HepG2 (cell line): ENCODE results near the gene TENM3. TPM values are rescaled to one million over a fixed set of nuclear protein-coding genes. Genes with fewer than 3 reads are reported as not detected.

ENCODE experiments used
- ATAC-seq: fragments of 200-7000 bp; cut with Tn5 transposase; 3 replicates; pipeline ENCODE4 v1.9.1; 2020; ENCODE audit warnings: mild to moderate bottlenecking, moderate library complexity
- BruUV-seq: library from RNA; stranded (reverse); fragments of 400-500 nt; replicated peaks from 2 replicates; lab custom pipeline; 2021; lab: Mats Ljungman, UMichigan
- CTCF ChIA-PET: fragments of 300-600 bp; formaldehyde crosslinking; extraction: SDS; loops from one replicate; lab custom pipeline; 2021; ENCODE audit warnings: low total read pairs, inconsistent platforms, low intra/inter-chr PET ratio; lab: Yijun Ruan, JAX
- POLR2A ChIA-PET: fragments of 350-600 bp; sonication (Branson Sonifier 250); formaldehyde crosslinking; loops from one replicate; lab custom pipeline; 2020; ENCODE audit warnings: antibody characterized with exemption, inconsistent platforms; lab: Yijun Ruan, JAX
- DNase-seq: peaks from one replicate; pipeline ENCODE4 v3.0.0-alpha.2; 2015; ENCODE audit warnings: low spot score
- FAIRE-seq: peaks from 3 replicates; lab custom pipeline; 2011; peaks lifted over from hg19 to GRCh38; lab: Jason Lieb, UNC
- H2AFZ ChIP-seq: one replicate; pipeline ENCODE4 v1.6.1; 2011; ENCODE audit warnings: low read length, inconsistent platforms
- H3K27ac ChIP-seq: fragments of 300-600 bp; 3 replicates; pipeline ENCODE4 v1.8.0; 2011; ENCODE audit warnings: mixed run types, mild to moderate bottlenecking, mixed read lengths, low read length, inconsistent platforms; ENCODE audit not compliant: insufficient read depth; ENCODE audit errors: extremely low read length
- H3K27me3 ChIP-seq, 2 experiments: fragments of 200-600 bp in 1 of 2; 2 replicates in 1 of 2; 3 replicates in 1 of 2; pipeline versions ENCODE4 v1.6.0 to v1.8.0; 2011; ENCODE audit warnings: low read length in 2 of 2, mild to moderate bottlenecking in 2 of 2, moderate library complexity in 2 of 2, inconsistent platforms in 1 of 2; ENCODE audit not compliant: insufficient read depth in 2 of 2, control insufficient read depth in 1 of 2
- H3K36me3 ChIP-seq, 2 experiments: fragments of 200-600 bp in 1 of 2; replicated peaks in 1 of 2; 2 replicates in 1 of 2; 3 replicates in 1 of 2; pipeline versions ENCODE4 v1.5.1 to v1.8.0; 2011; ENCODE audit warnings: low read length in 2 of 2, inconsistent platforms in 1 of 2; ENCODE audit not compliant: insufficient read depth in 2 of 2, control insufficient read depth in 1 of 2
- H3K4me1 ChIP-seq: 2 replicates; pipeline ENCODE4 v1.5.1; 2012; ENCODE audit warnings: low read length, inconsistent platforms; ENCODE audit not compliant: insufficient read depth
- H3K4me2 ChIP-seq: 2 replicates; pipeline ENCODE4 v1.6.0; 2011; ENCODE audit warnings: low read depth, low read length, inconsistent platforms
- H3K4me3 ChIP-seq, 3 experiments: fragments of 200-600 bp in 1 of 3; sonication (generic), shearing (Covaris generic) in 1 of 3; replicated peaks in 1 of 3; 2 replicates each; pipeline ENCODE4 v1.5.1; 2011 to 2016; ENCODE audit warnings: low read length in 3 of 3, inconsistent platforms in 2 of 3, low read depth in 2 of 3, mild to moderate bottlenecking in 2 of 3, control low read depth in 1 of 3, mixed read lengths in 1 of 3; ENCODE audit not compliant: insufficient read depth in 1 of 3
- H3K79me2 ChIP-seq: one replicate; pipeline ENCODE4 v1.6.1; 2011; ENCODE audit warnings: low read length, inconsistent platforms; ENCODE audit not compliant: insufficient read depth
- H3K9ac ChIP-seq: 2 replicates; pipeline ENCODE4 v1.6.0; 2011; ENCODE audit warnings: mild to moderate bottlenecking, low read depth, low read length, inconsistent platforms; ENCODE audit not compliant: insufficient read depth
- H3K9me3 ChIP-seq: 2 replicates; pipeline ENCODE4 v1.5.1; 2012; ENCODE audit warnings: mild to moderate bottlenecking, low read length
- H4K20me1 ChIP-seq: 2 replicates; pipeline ENCODE4 v1.6.0; 2011; ENCODE audit warnings: inconsistent platforms, mild to moderate bottlenecking, low read length, moderate library complexity; ENCODE audit not compliant: insufficient read depth
- ARID4A ChIP-seq: sonication (generic); formaldehyde crosslinking; IDR thresholded peaks from 2 replicates; pipeline ENCODE4 v1.5.0; 2020; ENCODE audit warnings: mild to moderate bottlenecking, missing genetic modification reagents, borderline replicate concordance
- HOXA3 ChIP-seq: sonication (generic); formaldehyde crosslinking; IDR thresholded peaks from 2 replicates; pipeline ENCODE4 v1.5.0; 2020; ENCODE audit warnings: missing genetic modification reagents
- NRL ChIP-seq: sonication (generic); formaldehyde crosslinking; IDR thresholded peaks from 2 replicates; pipeline ENCODE4 v1.5.0; 2020; ENCODE audit warnings: missing genetic modification reagents, mild to moderate bottlenecking, moderate library complexity, borderline replicate concordance
- RAD21 ChIP-seq: fragments of 450-650 bp; formaldehyde crosslinking; IDR thresholded peaks from 2 replicates; pipeline ENCODE4 v1.5.0; 2020; ENCODE audit warnings: mild to moderate bottlenecking
- SOX13 ChIP-seq, 3 experiments: fragments of 450-650 bp in 1 of 3; sonication (generic) in 1 of 3; formaldehyde crosslinking in 1 of 3; IDR thresholded peaks in 2 of 3; conservative IDR thresholded peaks in 1 of 3; 2 replicates each; pipeline versions ENCODE4 v1.5.0 to v1.6.1; 2016 to 2020; ENCODE audit warnings: antibody characterized with exemption in 1 of 3, mild to moderate bottlenecking in 1 of 3, missing compliant biosample characterization in 1 of 3, missing genetic modification reagents in 1 of 3, moderate library complexity in 1 of 3
- YEATS4 ChIP-seq: sonication (generic); formaldehyde crosslinking; IDR thresholded peaks from 2 replicates; pipeline ENCODE4 v1.4.0; 2020; ENCODE audit warnings: missing genetic modification reagents, borderline replicate concordance
- ZFAT ChIP-seq: sonication (generic); formaldehyde crosslinking; conservative IDR thresholded peaks from 2 replicates; pipeline ENCODE4 v1.8.1; 2023; ENCODE audit warnings: missing genetic modification reagents, inconsistent platforms
- ZFP41 ChIP-seq: sonication (generic); formaldehyde crosslinking; IDR thresholded peaks from 2 replicates; pipeline ENCODE4 v1.4.0; 2020; ENCODE audit warnings: mild to moderate bottlenecking, missing genetic modification reagents, borderline replicate concordance
- ZNF367 ChIP-seq: sonication (generic); formaldehyde crosslinking; IDR thresholded peaks from 2 replicates; pipeline ENCODE4 v1.4.0; 2020; ENCODE audit warnings: missing genetic modification reagents, borderline replicate concordance
- ZNF468 ChIP-seq: sonication (generic); formaldehyde crosslinking; IDR thresholded peaks from 2 replicates; pipeline ENCODE4 v1.8.0; 2022; ENCODE audit warnings: mild to moderate bottlenecking, moderate library complexity, missing genetic modification reagents
- WGBS: methylation state at CpG from one replicate; pipeline ENCODE4 v1.1.6; 2017; ENCODE audit warnings: low lambda C conversion rate; 5-methylcytosine and 5-hydroxymethylcytosine counted together
- in situ Hi-C: cut with HindIII; loops from 2 replicates; pipeline ENCODE4 v1.10.0; 2017; ENCODE audit warnings: low pct_unique_long_range_greater_than_20kb; ENCODE audit not compliant: extremely low pct_ligation_motif_present
- intact Hi-C: fragments of 100-400 bp; cut with micrococcal nuclease; formaldehyde crosslinking; loops from one replicate; pipeline ENCODE4 v1.10.0; 2022; ENCODE audit not compliant: unreplicated experiment
- polyA plus RNA-seq, 8 experiments: library from polyadenylated mRNA; depleted of rRNA in 3 of 8; stranded (reverse) in 7 of 8; unstranded in 1 of 8; fragments of >200 nt; fragmentation: Illumina TruSeq in 4 of 8; extraction: Trizol in 4 of 8; gene quantifications; 2 replicates each; pipeline versions ENCODE4 v1.2.1 to v1.2.3, GENCODE V29; 2011 to 2016; ENCODE audit warnings: low read depth in 4 of 8, missing spikeins in 1 of 8, mixed read lengths in 1 of 8; ENCODE audit not compliant: insufficient read depth in 1 of 8
- total RNA-seq, 5 experiments: library from RNA; depleted of rRNA; stranded (reverse); fragments of >200 nt; fragmentation: Illumina TruSeq; extraction: Trizol; gene quantifications; 2 replicates each; pipeline ENCODE4 v1.2.3, GENCODE V29; 2016; ENCODE audit warnings: low read depth in 1 of 5

The TENM3 gene
- total and polyA plus RNA-seq, 2 of the 13 experiments (the other 11 are each of a cell fraction or from before 2014, with no cell fraction given) = 0.04 TPM; not detected in 1

DNA sequence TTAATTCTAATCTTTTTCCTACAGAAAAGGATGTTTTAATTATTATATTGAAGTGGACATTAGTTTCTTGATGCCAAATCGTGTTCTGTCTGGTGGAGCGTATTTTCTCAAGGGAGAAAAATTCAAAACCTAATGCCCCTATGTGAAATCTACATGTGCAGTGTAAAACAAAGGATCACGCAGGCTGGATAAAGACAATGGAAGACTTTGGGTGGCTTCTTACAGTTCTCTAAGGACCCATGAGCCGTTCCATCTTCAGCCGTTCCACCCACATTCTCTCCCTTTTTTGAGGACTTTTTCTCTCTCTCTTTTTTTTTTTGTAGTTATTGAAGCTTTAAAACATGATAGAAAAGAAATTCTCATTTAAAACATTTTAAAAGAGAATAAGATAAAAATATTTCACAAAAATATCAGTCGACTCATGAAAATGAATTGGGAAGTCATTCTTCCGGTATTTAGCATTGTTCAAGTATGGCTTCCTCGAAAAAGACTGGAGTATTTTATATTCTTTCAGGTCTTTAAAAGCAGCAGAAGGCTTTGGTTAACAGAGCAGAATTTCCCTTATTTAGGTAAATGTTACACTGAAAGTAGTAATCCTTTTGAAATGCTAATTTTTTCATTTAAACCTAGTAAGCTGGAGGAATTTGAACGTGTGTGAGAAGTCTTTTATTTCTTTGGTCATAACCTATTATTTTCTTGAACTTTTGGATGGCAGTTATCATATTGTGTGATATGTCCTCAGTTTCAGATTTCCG is 11.0 kb downstream of the TENM3 start:
- no peak for FAIRE-seq
- intact Hi-C loops = no loop called here
- POLR2A ChIA-PET = no interaction called here

More for the DNA sequence above, 11.0 kb downstream of the TENM3 start:
- no peak overlapping the region for H2AFZ ChIP-seq
- DNase-seq = no peak
- in situ Hi-C loops = no loop called here
- WGBS = 21% methylated on average over 10 of the region's 10 CpGs
- no peaks in the 10 kb centered on the region for H3K79me2 ChIP-seq
- H4K20me1 ChIP-seq = no peaks in the 10 kb centered on the region
- no peaks in the 10 kb centered on the region for H3K4me1 ChIP-seq
- H3K4me2 ChIP-seq = no peak overlapping the region
- H3K36me3 ChIP-seq = no peaks in the 10 kb centered on the region
- no peaks in the 10 kb centered on the region; a peak in 1 of 5 replicates for H3K27me3 ChIP-seq
- CTCF ChIA-PET = no interaction called here
- H3K4me3 ChIP-seq = no peak overlapping the region
- no peak for TF ChIP-seq ZNF367 (CRISPR knock-in tag)
- no peak for TF ChIP-seq ZNF468 (CRISPR knock-in tag)
- TF ChIP-seq YEATS4 (CRISPR knock-in tag) = no peak
- no peak for TF ChIP-seq ZFP41 (CRISPR knock-in tag)
- TF ChIP-seq ARID4A (CRISPR knock-in tag) = no peak
- no peak for TF ChIP-seq HOXA3
- TF ChIP-seq RAD21 = no peak
- no peak for TF ChIP-seq NRL (CRISPR knock-in tag)
- no peak for TF ChIP-seq SOX13 (IDR thresholded peaks at IDR 0.05)
- no peak for TF ChIP-seq SOX13 (CRISPR knock-in tag; conservative IDR thresholded peaks at IDR 0.05 in 1 of 2, IDR thresholded peaks at IDR 0.05 in 1 of 2)
- TF ChIP-seq ZFAT (CRISPR knock-in tag) = no peak
- TF ChIP-seq, all 625 proteins: peak for 0
- H3K27ac ChIP-seq = no peak overlapping the region
- no peaks in the 10 kb centered on the region for H3K9me3 ChIP-seq
- H3K9ac ChIP-seq = no peak overlapping the region
- BruUV-seq = no TSS peak
- ATAC-seq = no peak
